GM12801 (cell line): Measurements from ENCODE around the gene RIPOR1.

ENCODE experiments used
- TF ChIP-seq, protein P1 (sequence below): IDR thresholded peaks from one replicate; pipeline ENCODE4 v1.5.1; 2011; ENCODE audit warnings: control low read depth; ENCODE audit not compliant: insufficient read length; ENCODE audit errors: extremely low read depth

Gene RIPOR1, protein sequence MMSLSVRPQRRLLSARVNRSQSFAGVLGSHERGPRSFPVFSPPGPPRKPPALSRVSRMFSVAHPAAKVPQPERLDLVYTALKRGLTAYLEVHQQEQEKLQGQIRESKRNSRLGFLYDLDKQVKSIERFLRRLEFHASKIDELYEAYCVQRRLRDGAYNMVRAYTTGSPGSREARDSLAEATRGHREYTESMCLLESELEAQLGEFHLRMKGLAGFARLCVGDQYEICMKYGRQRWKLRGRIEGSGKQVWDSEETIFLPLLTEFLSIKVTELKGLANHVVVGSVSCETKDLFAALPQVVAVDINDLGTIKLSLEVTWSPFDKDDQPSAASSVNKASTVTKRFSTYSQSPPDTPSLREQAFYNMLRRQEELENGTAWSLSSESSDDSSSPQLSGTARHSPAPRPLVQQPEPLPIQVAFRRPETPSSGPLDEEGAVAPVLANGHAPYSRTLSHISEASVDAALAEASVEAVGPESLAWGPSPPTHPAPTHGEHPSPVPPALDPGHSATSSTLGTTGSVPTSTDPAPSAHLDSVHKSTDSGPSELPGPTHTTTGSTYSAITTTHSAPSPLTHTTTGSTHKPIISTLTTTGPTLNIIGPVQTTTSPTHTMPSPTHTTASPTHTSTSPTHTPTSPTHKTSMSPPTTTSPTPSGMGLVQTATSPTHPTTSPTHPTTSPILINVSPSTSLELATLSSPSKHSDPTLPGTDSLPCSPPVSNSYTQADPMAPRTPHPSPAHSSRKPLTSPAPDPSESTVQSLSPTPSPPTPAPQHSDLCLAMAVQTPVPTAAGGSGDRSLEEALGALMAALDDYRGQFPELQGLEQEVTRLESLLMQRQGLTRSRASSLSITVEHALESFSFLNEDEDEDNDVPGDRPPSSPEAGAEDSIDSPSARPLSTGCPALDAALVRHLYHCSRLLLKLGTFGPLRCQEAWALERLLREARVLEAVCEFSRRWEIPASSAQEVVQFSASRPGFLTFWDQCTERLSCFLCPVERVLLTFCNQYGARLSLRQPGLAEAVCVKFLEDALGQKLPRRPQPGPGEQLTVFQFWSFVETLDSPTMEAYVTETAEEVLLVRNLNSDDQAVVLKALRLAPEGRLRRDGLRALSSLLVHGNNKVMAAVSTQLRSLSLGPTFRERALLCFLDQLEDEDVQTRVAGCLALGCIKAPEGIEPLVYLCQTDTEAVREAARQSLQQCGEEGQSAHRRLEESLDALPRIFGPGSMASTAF

DNA sequence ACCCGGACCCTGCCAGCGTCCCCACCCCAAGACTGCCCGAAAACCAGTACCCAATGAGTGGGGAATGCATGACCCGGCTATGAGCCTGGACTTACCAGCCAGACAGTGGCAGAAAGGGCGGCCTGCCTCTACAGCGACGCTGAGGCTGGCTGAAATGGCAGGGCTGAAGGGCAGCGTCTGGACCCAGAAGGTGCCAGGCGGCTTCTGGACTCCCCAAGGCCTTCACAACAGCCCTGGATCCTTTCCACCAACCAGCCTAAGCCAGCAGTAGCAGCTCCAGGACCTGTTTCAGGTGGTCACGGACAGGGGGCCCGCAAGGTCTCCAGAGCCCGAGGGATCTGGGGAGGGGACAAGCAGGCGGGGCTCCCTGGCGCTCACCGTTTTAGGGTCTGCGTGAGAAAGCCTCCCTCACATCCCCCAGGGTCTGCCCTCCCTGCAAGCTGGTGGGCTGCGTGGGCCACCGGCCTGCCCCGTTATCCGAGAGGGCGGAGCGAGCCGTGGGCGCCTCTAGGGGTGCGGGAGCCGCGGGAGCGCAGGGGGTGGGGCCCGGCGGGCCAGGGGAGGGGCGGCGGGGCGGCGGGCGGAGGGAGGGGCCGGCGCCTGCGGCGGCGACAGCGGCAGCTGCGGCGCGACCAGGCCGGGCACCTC lies at the start of gene RIPOR1:
RIPOR1 (plus strand) TSS at position 608 of the 648 bp plus-strand sequence. CDS start 9,618 bp downstream, outside the sequence.
- TF ChIP-seq, protein P1, sequence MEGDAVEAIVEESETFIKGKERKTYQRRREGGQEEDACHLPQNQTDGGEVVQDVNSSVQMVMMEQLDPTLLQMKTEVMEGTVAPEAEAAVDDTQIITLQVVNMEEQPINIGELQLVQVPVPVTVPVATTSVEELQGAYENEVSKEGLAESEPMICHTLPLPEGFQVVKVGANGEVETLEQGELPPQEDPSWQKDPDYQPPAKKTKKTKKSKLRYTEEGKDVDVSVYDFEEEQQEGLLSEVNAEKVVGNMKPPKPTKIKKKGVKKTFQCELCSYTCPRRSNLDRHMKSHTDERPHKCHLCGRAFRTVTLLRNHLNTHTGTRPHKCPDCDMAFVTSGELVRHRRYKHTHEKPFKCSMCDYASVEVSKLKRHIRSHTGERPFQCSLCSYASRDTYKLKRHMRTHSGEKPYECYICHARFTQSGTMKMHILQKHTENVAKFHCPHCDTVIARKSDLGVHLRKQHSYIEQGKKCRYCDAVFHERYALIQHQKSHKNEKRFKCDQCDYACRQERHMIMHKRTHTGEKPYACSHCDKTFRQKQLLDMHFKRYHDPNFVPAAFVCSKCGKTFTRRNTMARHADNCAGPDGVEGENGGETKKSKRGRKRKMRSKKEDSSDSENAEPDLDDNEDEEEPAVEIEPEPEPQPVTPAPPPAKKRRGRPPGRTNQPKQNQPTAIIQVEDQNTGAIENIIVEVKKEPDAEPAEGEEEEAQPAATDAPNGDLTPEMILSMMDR = no peak

DNA sequence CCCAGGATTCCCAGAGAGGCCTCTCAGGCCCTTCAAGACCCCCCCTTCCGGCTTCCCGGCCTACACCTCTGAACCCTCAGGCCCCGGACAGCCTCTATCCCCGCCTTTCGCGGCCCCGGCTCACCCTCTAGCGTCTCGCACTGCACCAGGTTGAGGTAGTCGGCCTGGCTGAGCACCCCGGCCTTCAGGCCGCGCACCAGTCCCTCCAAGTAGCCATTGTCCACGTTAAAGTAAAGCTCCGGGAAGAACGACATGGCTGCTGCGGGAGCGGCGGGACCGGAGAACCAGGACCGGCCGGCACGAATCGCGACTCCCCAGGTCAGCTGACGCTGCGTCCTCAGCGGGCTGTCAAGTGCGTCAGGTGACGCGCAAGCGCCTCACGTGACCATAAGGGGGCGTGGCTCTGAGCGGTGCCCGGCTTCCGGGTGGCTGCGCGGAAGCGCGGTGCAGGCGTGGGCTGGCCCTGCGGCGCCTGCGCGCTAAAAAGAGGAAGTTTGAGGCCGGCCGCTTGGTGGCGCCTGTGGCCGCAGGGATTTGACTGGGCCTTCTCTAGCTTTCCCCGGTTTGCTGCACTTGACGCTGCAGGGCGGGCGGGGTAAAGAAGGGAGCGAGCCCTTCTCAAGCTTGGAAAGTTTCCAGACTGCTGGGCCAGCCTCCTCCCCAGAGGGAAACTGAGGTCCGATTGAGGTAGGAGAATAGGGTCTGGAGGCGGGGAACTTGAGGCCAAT lies 47.6 kb upstream of the RIPOR1 start, which contains the start of gene ATP6V0D1:
ATP6V0D1 (minus strand) TSS at position 325 of the 728 bp plus-strand sequence; CDS start at position 254, 71 bp downstream.
- TF ChIP-seq, protein P1 = no peak

GRCh38 chr16:67481561-67482232 lies 46.9 kb upstream of the RIPOR1 start:
- TF ChIP-seq, protein P1 = no peak

- TF ChIP-seq, protein P1 = no peak
These were observed 46.2 kb upstream of the RIPOR1 start for GRCh38 chr16:67482233-67482924.

- TF ChIP-seq, protein P1 = no peak
These were observed 45.5 kb upstream of the RIPOR1 start, which contains the start of gene AGRP for GRCh38 chr16:67483150-67483549. TSS of gene AGRP (minus strand) at chr16:67483547. CDS start at chr16:67483398, 149 bp downstream.
